HUES64 (cell line): ENCODE measurements around the gene STH.

Experiments
- H3K27ac ChIP-seq: 2 replicates; pipeline ENCODE4 v1.7.0; 2013; ENCODE audit warnings: low read depth, low read length, inconsistent platforms
- H3K27me3 ChIP-seq: 2 replicates; pipeline ENCODE4 v1.6.1; 2013; ENCODE audit warnings: mild to moderate bottlenecking, low read length; ENCODE audit not compliant: insufficient read depth
- H3K36me3 ChIP-seq: 2 replicates; pipeline ENCODE4 v1.6.1; 2013; ENCODE audit warnings: mild to moderate bottlenecking, low read length; ENCODE audit not compliant: insufficient read depth
- H3K4me1 ChIP-seq: 2 replicates; pipeline ENCODE4 v1.6.1; 2013; ENCODE audit warnings: mild to moderate bottlenecking, low read length, moderate library complexity; ENCODE audit not compliant: insufficient read depth
- H3K4me3 ChIP-seq: 2 replicates; pipeline ENCODE4 v1.5.1; 2013; ENCODE audit warnings: mild to moderate bottlenecking, low read length, moderate library complexity
- H3K9ac ChIP-seq: 2 replicates; pipeline ENCODE4 v1.6.1; 2013; ENCODE audit warnings: mild to moderate bottlenecking, low read depth, low read length
- H3K9me3 ChIP-seq: 2 replicates; pipeline ENCODE4 v1.6.1; 2013; ENCODE audit warnings: low read depth, low read length; ENCODE audit not compliant: insufficient read depth
- WGBS: fragments of 150-250, 120-280 bp; methylation state at CpG from one replicate; pipeline ENCODE4 v1.1.7; 2013; ENCODE audit warnings: missing lambda C conversion rate; 5-methylcytosine and 5-hydroxymethylcytosine counted together

Gene STH

GRCh38 chr17:45987706-45988105 lies 11.3 kb upstream of the STH start:
- H3K27me3 ChIP-seq = no peaks in the 10 kb centered on the region
- no peak overlapping the region for H3K9ac ChIP-seq
- 93% methylated on average over 4 of the region's 5 CpGs for WGBS
- H3K27ac ChIP-seq = no peak overlapping the region
- H3K4me1 ChIP-seq = no peaks in the 10 kb centered on the region
- H3K36me3 ChIP-seq = no peaks in the 10 kb centered on the region
- H3K9me3 ChIP-seq = no peaks in the 10 kb centered on the region
- no peak overlapping the region for H3K4me3 ChIP-seq

- no peak overlapping the region for H3K27ac ChIP-seq
- no peaks in the 10 kb centered on the region for H3K36me3 ChIP-seq
- no peak overlapping the region for H3K9ac ChIP-seq
- no peaks in the 10 kb centered on the region for H3K9me3 ChIP-seq
- no peak overlapping the region for H3K4me3 ChIP-seq
- H3K4me1 ChIP-seq = no peaks in the 10 kb centered on the region
- WGBS = 88% methylated on average over 3 of the region's 3 CpGs
- no peaks in the 10 kb centered on the region for H3K27me3 ChIP-seq
Observed at GRCh38 chr17:45989759-45990158, 9.3 kb upstream of the STH start.

GRCh38 chr17:45990886-45991285 lies 8.2 kb upstream of the STH start:
- H3K27me3 ChIP-seq = no peaks in the 10 kb centered on the region

GRCh38 chr17:45991341-45991740 lies 7.7 kb upstream of the STH start:
- Histone ChIP-seq H3K27ac (no peak overlapping the region), H3K4me3 (no peak overlapping the region), H3K9me3 (no peaks in the 10 kb centered on the region), H3K9ac (no peak overlapping the region), H3K27me3 (no peaks in the 10 kb centered on the region), H3K4me1 (no peaks in the 10 kb centered on the region), H3K36me3 (no peaks in the 10 kb centered on the region)
- WGBS = 89% methylated on average over 10 of the region's 10 CpGs

More at GRCh38 chr17:45990886-45991285, 8.2 kb upstream of the STH start:
- no peak overlapping the region for H3K4me3 ChIP-seq
- no peak overlapping the region for H3K9ac ChIP-seq
- H3K4me1 ChIP-seq = no peaks in the 10 kb centered on the region
- H3K27ac ChIP-seq = no peak overlapping the region
- H3K9me3 ChIP-seq = no peaks in the 10 kb centered on the region
- no peaks in the 10 kb centered on the region for H3K36me3 ChIP-seq
- 83% methylated on average over 6 of the region's 6 CpGs for WGBS

- WGBS = 85% methylated on average over 6 of the region's 6 CpGs
- no peaks in the 10 kb centered on the region for H3K9me3 ChIP-seq
- H3K9ac ChIP-seq = no peak overlapping the region
- no peaks in the 10 kb centered on the region for H3K4me1 ChIP-seq
- H3K4me3 ChIP-seq = no peak overlapping the region
- no peaks in the 10 kb centered on the region for H3K36me3 ChIP-seq
- H3K27me3 ChIP-seq = no peaks in the 10 kb centered on the region
- no peak overlapping the region for H3K27ac ChIP-seq
Observed at GRCh38 chr17:45992175-45992574, 6.9 kb upstream of the STH start.

- no peaks in the 10 kb centered on the region for H3K36me3 ChIP-seq
- no peaks in the 10 kb centered on the region for H3K27me3 ChIP-seq
- no peak overlapping the region for H3K9ac ChIP-seq
- no peaks in the 10 kb centered on the region for H3K9me3 ChIP-seq
- H3K4me1 ChIP-seq = no peaks in the 10 kb centered on the region
- no peak overlapping the region for H3K4me3 ChIP-seq
- no peak overlapping the region for H3K27ac ChIP-seq
- 80% methylated on average over 10 of the region's 10 CpGs for WGBS
Observed at GRCh38 chr17:45992904-45993303, 6.1 kb upstream of the STH start.

- Histone ChIP-seq H3K36me3 (no peaks in the 10 kb centered on the region), H3K27me3 (no peaks in the 10 kb centered on the region)
- 84% methylated on average over 16 of the region's 16 CpGs for WGBS
Observed at GRCh38 chr17:45993962-45994627, 5.0 kb upstream of the STH start.

GRCh38 chr17:45994987-45995386 lies 4.1 kb upstream of the STH start:
- Histone ChIP-seq H3K36me3 (no peaks in the 10 kb centered on the region), H3K27me3 (no peaks in the 10 kb centered on the region), H3K27ac (no peak overlapping the region), H3K4me3 (no peak overlapping the region), H3K9ac (no peak overlapping the region), H3K9me3 (no peaks in the 10 kb centered on the region), H3K4me1 (no peaks in the 10 kb centered on the region)
- WGBS = 90% methylated on average over 8 of the region's 8 CpGs

More at GRCh38 chr17:45993962-45994627, 5.0 kb upstream of the STH start:
- H3K9ac ChIP-seq = no peak overlapping the region
- H3K4me3 ChIP-seq = no peak overlapping the region
- no peak overlapping the region for H3K27ac ChIP-seq
- H3K4me1 ChIP-seq = no peaks in the 10 kb centered on the region
- H3K9me3 ChIP-seq = no peaks in the 10 kb centered on the region

- no peaks in the 10 kb centered on the region for H3K36me3 ChIP-seq
- H3K4me3 ChIP-seq = no peak overlapping the region
- no peaks in the 10 kb centered on the region for H3K4me1 ChIP-seq
- WGBS = 93% methylated on average over 14 of the region's 14 CpGs
- H3K27ac ChIP-seq = no peak overlapping the region
- H3K9me3 ChIP-seq = no peaks in the 10 kb centered on the region
- H3K27me3 ChIP-seq = no peaks in the 10 kb centered on the region
- H3K9ac ChIP-seq = no peak overlapping the region
Observed at GRCh38 chr17:45995627-45996270, 3.3 kb upstream of the STH start.

GRCh38 chr17:45996282-45996937 lies 2.6 kb upstream of the STH start:
- no peak overlapping the region for H3K9ac ChIP-seq
- no peaks in the 10 kb centered on the region for H3K36me3 ChIP-seq
- no peak overlapping the region for H3K4me3 ChIP-seq
- H3K27me3 ChIP-seq = no peaks in the 10 kb centered on the region
- no peak overlapping the region for H3K27ac ChIP-seq
- H3K9me3 ChIP-seq = no peaks in the 10 kb centered on the region
- 88% methylated on average over 31 of the region's 31 CpGs for WGBS
- no peaks in the 10 kb centered on the region for H3K4me1 ChIP-seq

- H3K4me3 ChIP-seq = no peak overlapping the region
- H3K9ac ChIP-seq = no peak overlapping the region
- WGBS = 92% methylated on average over 13 of the region's 13 CpGs
Observed at GRCh38 chr17:45997166-45997565, 1.9 kb upstream of the STH start.

More at GRCh38 chr17:45997166-45997565, 1.9 kb upstream of the STH start:
- Histone ChIP-seq H3K36me3 (no peaks in the 10 kb centered on the region), H3K27ac (no peak overlapping the region), H3K4me1 (no peaks in the 10 kb centered on the region), H3K27me3 (no peaks in the 10 kb centered on the region), H3K9me3 (no peaks in the 10 kb centered on the region)
